PFSK-1 (cell line): ENCODE measurements around the gene NDP.

Experiments
- FOXP2 ChIP-seq: optimal IDR thresholded peaks from 2 replicates; pipeline ENCODE3; 2011; ENCODE audit warnings: borderline replicate concordance, control low read depth, inconsistent platforms; ENCODE audit not compliant: insufficient read depth; ENCODE audit errors: extremely low read length, extremely low read depth
- POLR2AphosphoS5 ChIP-seq: IDR thresholded peaks from 2 replicates; pipeline ENCODE4 v1.6.1; 2012; ENCODE audit warnings: low read depth, mild to moderate bottlenecking, control low read depth, low read length, moderate library complexity
- REST ChIP-seq, 2 experiments: IDR thresholded peaks; 2 replicates each; pipeline versions ENCODE4 v1.6.1 to v1.8.0; 2011 to 2012; ENCODE audit warnings: low read depth in 2 of 2, low read length in 2 of 2, control low read depth in 1 of 2, inconsistent platforms in 1 of 2, mild to moderate bottlenecking in 1 of 2, moderate library complexity in 1 of 2; ENCODE audit not compliant: insufficient read depth in 1 of 2
- SIN3A ChIP-seq: IDR thresholded peaks from 2 replicates; pipeline ENCODE4 v1.6.1; 2012; ENCODE audit warnings: mild to moderate bottlenecking, low read length, moderate library complexity, borderline replicate concordance; ENCODE audit not compliant: insufficient read depth
- TAF1 ChIP-seq: IDR thresholded peaks from 2 replicates; pipeline ENCODE4 v1.6.1; 2012; ENCODE audit warnings: low read length, control low read depth, borderline replicate concordance; ENCODE audit not compliant: insufficient read depth

- TF ChIP-seq TAF1 (no peak), POLR2AphosphoS5 (no peak), REST (IDR thresholded peaks at IDR 0.05; ENCODE audit: insufficient read depth in 1 of 2, low read depth in 2 of 2, low read length in 2 of 2) (no peak), SIN3A (no peak), FOXP2 (no peak)
These were observed 39.4 kb upstream of the NDP start for GRCh38 chrX:44012484-44013096.
